ENCODE results near the gene NLRC5.
"Not testable (repeated sequence)": the region's sequence is repeated elsewhere in the genome, so short reads cannot be mapped to it uniquely, and the experiment has no call there.

NLRC5 gene

GRCh38 chr16:57004387-57005250 lies 15.3 kb downstream of the NLRC5 start:
- Mint-ChIP-seq H3K27ac (no peak overlapping the region), H3K27me3 (ENCODE audit: low read depth) (peaks cover 5% of the 10 kb centered on the region), H3K4me3 (no peak overlapping the region), H3K9me3 (no peaks in the 10 kb centered on the region), H3K4me1 (no peaks in the 10 kb centered on the region), H3K36me3 (ENCODE audit: low read depth) (no peaks in the 10 kb centered on the region)
- no peak for TF ChIP-seq CTCF (IDR thresholded peaks at IDR 0.05; ENCODE audit: unreplicated experiment in 3 of 3)

- H3K27ac Mint-ChIP-seq; H3K9me3 Mint-ChIP-seq; H3K36me3 Mint-ChIP-seq (ENCODE audit: low read depth); H3K4me3 Mint-ChIP-seq; H3K27me3 Mint-ChIP-seq (ENCODE audit: low read depth); H3K4me1 Mint-ChIP-seq: not testable (repeated sequence)
Observed at GRCh38 chr16:57005597-57005996, 16.2 kb downstream of the NLRC5 start.

- Mint-ChIP-seq H3K27me3 (ENCODE audit: low read depth) (peaks cover 5% of the 10 kb centered on the region), H3K4me3 (no peak overlapping the region), H3K4me1 (no peaks in the 10 kb centered on the region), H3K27ac (no peak overlapping the region), H3K9me3 (no peaks in the 10 kb centered on the region), H3K36me3 (ENCODE audit: low read depth) (no peaks in the 10 kb centered on the region)
- no peak for TF ChIP-seq CTCF (IDR thresholded peaks at IDR 0.05; ENCODE audit: unreplicated experiment in 3 of 3)
Observed at GRCh38 chr16:57007050-57007449, 17.7 kb downstream of the NLRC5 start.

GRCh38 chr16:57007530-57007929 lies 18.2 kb downstream of the NLRC5 start:
- no peak for TF ChIP-seq CTCF (IDR thresholded peaks at IDR 0.05; ENCODE audit: unreplicated experiment in 3 of 3)
- Mint-ChIP-seq H3K9me3 (no peaks in the 10 kb centered on the region), H3K4me1 (no peaks in the 10 kb centered on the region)

GRCh38 chr16:57008440-57008839 lies 19.1 kb downstream of the NLRC5 start:
- no peak overlapping the region for H3K4me3 Mint-ChIP-seq
- H3K27ac Mint-ChIP-seq = no peak overlapping the region
- no peaks in the 10 kb centered on the region for H3K4me1 Mint-ChIP-seq
- TF ChIP-seq CTCF (IDR thresholded peaks at IDR 0.05; ENCODE audit: unreplicated experiment in 3 of 3) = no peak
- H3K36me3 Mint-ChIP-seq (ENCODE audit: low read depth) = no peaks in the 10 kb centered on the region
- H3K27me3 Mint-ChIP-seq (ENCODE audit: low read depth) = peaks cover 5% of the 10 kb centered on the region
- no peaks in the 10 kb centered on the region for H3K9me3 Mint-ChIP-seq

More at GRCh38 chr16:57007530-57007929, 18.2 kb downstream of the NLRC5 start:
- H3K27ac Mint-ChIP-seq = no peak overlapping the region
- no peaks in the 10 kb centered on the region for H3K36me3 Mint-ChIP-seq (ENCODE audit: low read depth)
- peaks cover 5% of the 10 kb centered on the region for H3K27me3 Mint-ChIP-seq (ENCODE audit: low read depth)
- no peak overlapping the region for H3K4me3 Mint-ChIP-seq

- TF ChIP-seq CTCF (IDR thresholded peaks at IDR 0.05; ENCODE audit: unreplicated experiment in 3 of 3) = no peak
- no peaks in the 10 kb centered on the region for H3K4me1 Mint-ChIP-seq
- no peak overlapping the region for H3K4me3 Mint-ChIP-seq
- H3K27me3 Mint-ChIP-seq (ENCODE audit: low read depth) = peaks cover 3% of the 10 kb centered on the region
- no peaks in the 10 kb centered on the region for H3K36me3 Mint-ChIP-seq (ENCODE audit: low read depth)
- peaks cover 3% of the 10 kb centered on the region for H3K9me3 Mint-ChIP-seq
- no peak overlapping the region for H3K27ac Mint-ChIP-seq
Observed at GRCh38 chr16:57009643-57010170, 20.4 kb downstream of the NLRC5 start.
